IMR-90 (cell line): ENCODE data around the gene ILF3. TPM values are rescaled to one million over a fixed set of nuclear protein-coding genes. Genes with fewer than 3 reads are reported as not detected.

Experiments
- ATAC-seq: fragments of 200-7000 bp; cut with Tn5 transposase; 2 replicates; pipeline ENCODE4 v1.9.1; 2020; ENCODE audit warnings: low read depth, mild to moderate bottlenecking, moderate library complexity
- BruUV-seq: library from RNA; stranded (reverse); fragments of 400-500 nt; replicated peaks from 2 replicates; lab custom pipeline; 2021; lab: Mats Ljungman, UMichigan
- CTCF ChIA-PET: fragments of 300-600 bp; formaldehyde crosslinking; extraction: SDS; loops from one replicate; lab custom pipeline; 2021; ENCODE audit warnings: antibody characterized with exemption; lab: Yijun Ruan, JAX
- POLR2A ChIA-PET: fragments of 300-600 bp; sonication (Branson Sonifier 250); formaldehyde crosslinking; loops from one replicate; lab custom pipeline; 2022; ENCODE audit warnings: antibody characterized with exemption; ENCODE audit not compliant: unreplicated experiment; lab: Charles Lee
- DNase-seq: peaks from one replicate; pipeline ENCODE4 v3.0.0; 2013
- H2AFZ ChIP-seq: replicated peaks from 2 replicates; pipeline ENCODE3; 2013; ENCODE audit warnings: low read length, mild to moderate bottlenecking; ENCODE audit not compliant: poor library complexity
- H2AK5ac ChIP-seq: 2 replicates; pipeline ENCODE4 v1.6.1; 2013; ENCODE audit warnings: low read depth, low read length, inconsistent platforms
- H2AK9ac ChIP-seq: replicated peaks from 2 replicates; pipeline ENCODE3; 2013; ENCODE audit warnings: mild to moderate bottlenecking, low read depth, low read length, moderate library complexity; ENCODE audit not compliant: poor library complexity
- H2BK120ac ChIP-seq: 2 replicates; pipeline ENCODE4 v1.6.1; 2013; ENCODE audit warnings: low read depth, low read length, inconsistent platforms
- H2BK15ac ChIP-seq: 3 replicates; pipeline ENCODE4 v1.6.1; 2013; ENCODE audit warnings: low read depth, low read length, inconsistent platforms
- H2BK20ac ChIP-seq: 2 replicates; pipeline ENCODE4 v1.6.1; 2013; ENCODE audit warnings: low read depth, mild to moderate bottlenecking, inconsistent platforms, low read length, moderate library complexity
- H2BK5ac ChIP-seq: 2 replicates; pipeline ENCODE4 v1.6.1; 2013; ENCODE audit warnings: mild to moderate bottlenecking, low read depth, low read length, inconsistent platforms; ENCODE audit not compliant: poor library complexity, severe bottlenecking
- H3K14ac ChIP-seq: replicated peaks from 2 replicates; pipeline ENCODE4 v1.6.1; 2013; ENCODE audit warnings: low read depth, low read length, inconsistent platforms
- H3K18ac ChIP-seq: 2 replicates; pipeline ENCODE4 v1.6.1; 2013; ENCODE audit warnings: low read depth, low read length, control low read depth
- H3K23ac ChIP-seq: 2 replicates; pipeline ENCODE4 v1.6.1; 2013; ENCODE audit warnings: low read depth, low read length, inconsistent platforms
- H3K27ac ChIP-seq: 2 replicates; pipeline ENCODE4 v1.5.1; 2013; ENCODE audit warnings: mild to moderate bottlenecking, control low read depth, low read length; ENCODE audit not compliant: insufficient read depth
- H3K27me3 ChIP-seq: 2 replicates; pipeline ENCODE4 v1.6.1; 2013; ENCODE audit warnings: low read length; ENCODE audit not compliant: control insufficient read depth, insufficient read depth
- H3K36me3 ChIP-seq: 2 replicates; pipeline ENCODE4 v1.6.1; 2013; ENCODE audit warnings: low read length, mixed read lengths; ENCODE audit not compliant: control insufficient read depth, insufficient read depth
- H3K4ac ChIP-seq: 2 replicates; pipeline ENCODE4 v1.6.1; 2013; ENCODE audit warnings: low read depth, low read length, inconsistent platforms
- H3K4me1 ChIP-seq: 2 replicates; pipeline ENCODE4 v1.6.1; 2013; ENCODE audit warnings: low read length, mixed read lengths; ENCODE audit not compliant: control insufficient read depth, insufficient read depth
- H3K4me2 ChIP-seq: 2 replicates; pipeline ENCODE4 v1.6.1; 2013; ENCODE audit warnings: low read depth, mild to moderate bottlenecking, control low read depth, low read length, moderate library complexity
- H3K4me3 ChIP-seq: 2 replicates; pipeline ENCODE4 v1.5.1; 2013; ENCODE audit warnings: low read depth, mild to moderate bottlenecking, control low read depth, low read length, moderate library complexity; ENCODE audit not compliant: insufficient read depth
- H3K56ac ChIP-seq: 2 replicates; pipeline ENCODE4 v1.6.1; 2013; ENCODE audit warnings: low read length, inconsistent platforms; ENCODE audit not compliant: insufficient read depth; ENCODE audit errors: extremely low read depth
- H3K79me1 ChIP-seq, 2 experiments: 2 replicates each; pipeline ENCODE4 v1.6.1; 2013; ENCODE audit warnings: low read length in 2 of 2, inconsistent platforms in 1 of 2, low read depth in 1 of 2
- H3K9ac ChIP-seq: 2 replicates; pipeline ENCODE4 v1.6.1; 2013; ENCODE audit warnings: low read depth, low read length, control low read depth
- H3K9me1 ChIP-seq: 2 replicates; pipeline ENCODE4 v1.6.1; 2013; ENCODE audit warnings: low read length, inconsistent platforms; ENCODE audit not compliant: insufficient read depth
- H3K9me3 ChIP-seq: 2 replicates; pipeline ENCODE4 v1.6.1; 2013; ENCODE audit warnings: low read length; ENCODE audit not compliant: control insufficient read depth, insufficient read depth
- H4K20me1 ChIP-seq: 2 replicates; pipeline ENCODE4 v1.6.1; 2013; ENCODE audit warnings: low read length, inconsistent platforms; ENCODE audit not compliant: insufficient read depth
- H4K5ac ChIP-seq: 2 replicates; pipeline ENCODE4 v1.6.1; 2013; ENCODE audit warnings: mild to moderate bottlenecking, low read depth, low read length, control low read depth
- H4K8ac ChIP-seq, 2 experiments: 2 replicates each; pipeline ENCODE4 v1.6.1; 2013; ENCODE audit warnings: low read depth in 2 of 2, low read length in 2 of 2, control low read depth in 1 of 2, inconsistent platforms in 1 of 2
- H4K91ac ChIP-seq: 2 replicates; pipeline ENCODE4 v1.6.1; 2013; ENCODE audit warnings: low read depth, low read length, inconsistent platforms; ENCODE audit not compliant: insufficient read depth
- BHLHE40 ChIP-seq: fragments of 150-350 bp; IDR thresholded peaks from 2 replicates; pipeline ENCODE4 v1.6.1; 2016; ENCODE audit warnings: mild to moderate bottlenecking, low read depth, low read length
- CEBPB ChIP-seq: IDR thresholded peaks from 2 replicates; pipeline ENCODE4 v1.6.1; 2012; ENCODE audit warnings: low read depth, low read length, improper control_type of control experiment
- CHD1 ChIP-seq: IDR thresholded peaks from 2 replicates; pipeline ENCODE4 v1.6.1; 2012; ENCODE audit warnings: low read depth, low read length, improper control_type of control experiment
- CTCF ChIP-seq: conservative IDR thresholded peaks from 2 replicates; pipeline ENCODE4 v1.5.1; 2012; ENCODE audit warnings: mild to moderate bottlenecking, low read depth, low read length, improper control_type of control experiment
- ELK1 ChIP-seq: fragments of 150-350 bp; IDR thresholded peaks from 2 replicates; pipeline ENCODE4 v1.6.1; 2016; ENCODE audit warnings: low read depth, mild to moderate bottlenecking, low read length, moderate library complexity, borderline replicate concordance
- FOS ChIP-seq: fragments of 150-350 bp; IDR thresholded peaks from 2 replicates; pipeline ENCODE4 v1.6.1; 2016; ENCODE audit warnings: low read depth, low read length
- MAFK ChIP-seq: IDR thresholded peaks from 2 replicates; pipeline ENCODE4 v1.6.1; 2012; ENCODE audit warnings: low read depth, low read length, improper control_type of control experiment
- MAZ ChIP-seq: IDR thresholded peaks from 2 replicates; pipeline ENCODE4 v1.6.1; 2012; ENCODE audit warnings: low read depth, mild to moderate bottlenecking, low read length, improper control_type of control experiment, moderate library complexity, borderline replicate concordance
- MXI1 ChIP-seq: IDR thresholded peaks from 2 replicates; pipeline ENCODE4 v1.6.1; 2012; ENCODE audit warnings: low read depth, mild to moderate bottlenecking, low read length, moderate library complexity, borderline replicate concordance
- NFE2L2 ChIP-seq: fragments of 150-350 bp; IDR thresholded peaks from 2 replicates; pipeline ENCODE4 v1.6.1; 2016; ENCODE audit warnings: low read depth, mild to moderate bottlenecking, low read length
- POLR2A ChIP-seq: IDR thresholded peaks from 2 replicates; pipeline ENCODE4 v1.6.1; 2012; ENCODE audit warnings: mild to moderate bottlenecking, low read depth, low read length
- RAD21 ChIP-seq: IDR thresholded peaks from 2 replicates; pipeline ENCODE4 v1.6.1; 2012; ENCODE audit warnings: low read length, improper control_type of control experiment
- RCOR1 ChIP-seq: IDR thresholded peaks from 2 replicates; pipeline ENCODE4 v1.6.1; 2012; ENCODE audit warnings: mild to moderate bottlenecking, low read length, improper control_type of control experiment; ENCODE audit not compliant: insufficient replicate concordance
- RFX5 ChIP-seq: IDR thresholded peaks from 2 replicates; pipeline ENCODE4 v1.8.0; 2012; ENCODE audit warnings: low read depth, mild to moderate bottlenecking, low read length, moderate library complexity
- SMC3 ChIP-seq: fragments of 150-350 bp; IDR thresholded peaks from 2 replicates; pipeline ENCODE4 v1.6.1; 2016; ENCODE audit warnings: low read depth, mild to moderate bottlenecking, antibody characterized with exemption, low read length, moderate library complexity
- USF2 ChIP-seq: fragments of 150-350 bp; IDR thresholded peaks from 2 replicates; pipeline ENCODE4 v1.6.1; 2017; ENCODE audit warnings: mild to moderate bottlenecking, antibody characterized with exemption, low read length, low read depth
- WGBS, 2 experiments: methylation state at CpG; one replicate each; pipeline versions ENCODE4 v1.1.5 to v1.1.7; 2013; ENCODE audit warnings: missing lambda C conversion rate in 2 of 2; ENCODE audit not compliant: insufficient read length in 1 of 2; ENCODE audit errors: extremely low coverage in 2 of 2; 5-methylcytosine and 5-hydroxymethylcytosine counted together
- dilution Hi-C: fragments of 300-500 bp; cut with HindIII; formaldehyde crosslinking; loops from one replicate; pipeline ENCODE4 v1.14.3; 2018; ENCODE audit warnings: low sequenced_read_pairs; ENCODE audit not compliant: unreplicated experiment
- in situ Hi-C: fragments of 300-500 bp; cut with MboI; formaldehyde crosslinking; loops from 3 replicates; pipeline ENCODE4 v1.14.3; 2019; ENCODE audit warnings: low sequenced_read_pairs, inconsistent platforms, mixed read lengths
- intact Hi-C: fragments of 100-400 bp; cut with micrococcal nuclease; formaldehyde crosslinking; loops from 2 replicates; pipeline ENCODE4 v1.10.0; 2022
- polyA plus RNA-seq, 3 experiments: library from polyadenylated mRNA; depleted of rRNA; stranded (reverse); fragments of >200 nt; gene quantifications; 2 replicates each; pipeline ENCODE4 v1.2.3, GENCODE V29; 2012; ENCODE audit warnings: low replicate concordance in 1 of 3
- total RNA-seq: library from RNA; depleted of rRNA; stranded (reverse); fragments of >200 nt; gene quantifications from 2 replicates; pipeline ENCODE4 v1.2.3, GENCODE V29; 2012

ILF3 gene
- total and polyA plus RNA-seq, 2 of the 4 experiments (the other 2 are of a cell fraction) = 120 to 166 TPM

GRCh38 chr19:10685210-10685609 lies 31.1 kb downstream of the ILF3 start:
- H3K36me3 ChIP-seq = peaks cover 91% of the 10 kb centered on the region
- no peak overlapping the region for H4K8ac ChIP-seq
- no peak overlapping the region for H3K27ac ChIP-seq
- no peak overlapping the region for H3K4ac ChIP-seq
- no peak overlapping the region for H3K4me2 ChIP-seq
- no peak overlapping the region for H2BK20ac ChIP-seq
- peaks cover 70% of the 10 kb centered on the region for H4K20me1 ChIP-seq
- in situ Hi-C loops = no loop called here
- dilution Hi-C loops = no loop called here
- H3K9ac ChIP-seq = no peak overlapping the region
- H3K9me1 ChIP-seq = no peaks in the 10 kb centered on the region
- CTCF ChIA-PET = no interaction called here
- H3K9me3 ChIP-seq = no peaks in the 10 kb centered on the region
- peaks cover 44 to 64% of the 10 kb centered on the region in 2 experiments for H3K79me1 ChIP-seq
- 83% methylated on average over 4 of the region's 5 CpGs; no CpG with 5 or more reads in 1 of the 2 experiments for WGBS, 2 experiments
- ATAC-seq = no peak
- H2BK5ac ChIP-seq = no peak overlapping the region
- TF ChIP-seq USF2 (no peak), BHLHE40 (no peak), POLR2A (no peak), RCOR1 (no peak), RFX5 (no peak), CEBPB (no peak), CTCF (no peak), NFE2L2 (no peak), SMC3 (no peak), FOS (no peak), MAZ (no peak), ELK1 (no peak), RAD21 (no peak), MAFK (no peak), CHD1 (no peak), MXI1 (no peak)
- no peak overlapping the region for H3K56ac ChIP-seq
- H4K91ac ChIP-seq = no peak overlapping the region
- H2AK9ac ChIP-seq = no peak overlapping the region
- no peak overlapping the region for H3K23ac ChIP-seq
- no peak overlapping the region for H3K18ac ChIP-seq
- H3K4me1 ChIP-seq = no peaks in the 10 kb centered on the region
- no peak overlapping the region for H3K4me3 ChIP-seq
- H2AK5ac ChIP-seq = no peak overlapping the region
- no peaks in the 10 kb centered on the region for H3K27me3 ChIP-seq
- H2BK120ac ChIP-seq = no peak overlapping the region
- POLR2A ChIA-PET = no interaction called here
- no peak overlapping the region for H2AFZ ChIP-seq
- no peak overlapping the region for H4K5ac ChIP-seq
- intact Hi-C loops = no loop called here
- H2BK15ac ChIP-seq = no peak overlapping the region
- BruUV-seq = no TSS peak
- no peak for DNase-seq
- H3K14ac ChIP-seq = no peak overlapping the region
